Measurements from ENCODE around the gene CCDC90B.

DNA sequence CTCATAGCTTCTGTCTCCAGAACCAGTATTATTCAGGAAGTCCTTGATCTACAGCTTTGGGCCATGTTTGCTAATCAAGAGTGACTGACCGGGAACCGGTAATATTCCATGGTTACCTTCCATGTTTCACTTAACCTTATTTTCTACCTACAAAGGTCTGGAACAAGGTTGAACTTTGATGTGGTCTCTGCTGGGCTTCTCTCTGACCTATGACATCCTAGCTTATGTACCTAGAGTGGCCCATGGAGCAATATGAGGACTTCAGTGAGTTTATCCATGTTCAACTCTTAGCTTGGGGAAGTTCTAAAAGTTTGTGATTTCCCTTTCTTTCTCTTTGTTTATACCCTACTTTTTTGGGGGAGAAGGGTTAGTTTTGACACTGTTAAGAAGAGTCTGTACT is 33.2 kb downstream of the CCDC90B start:
- TF ChIP-seq, protein P1, sequence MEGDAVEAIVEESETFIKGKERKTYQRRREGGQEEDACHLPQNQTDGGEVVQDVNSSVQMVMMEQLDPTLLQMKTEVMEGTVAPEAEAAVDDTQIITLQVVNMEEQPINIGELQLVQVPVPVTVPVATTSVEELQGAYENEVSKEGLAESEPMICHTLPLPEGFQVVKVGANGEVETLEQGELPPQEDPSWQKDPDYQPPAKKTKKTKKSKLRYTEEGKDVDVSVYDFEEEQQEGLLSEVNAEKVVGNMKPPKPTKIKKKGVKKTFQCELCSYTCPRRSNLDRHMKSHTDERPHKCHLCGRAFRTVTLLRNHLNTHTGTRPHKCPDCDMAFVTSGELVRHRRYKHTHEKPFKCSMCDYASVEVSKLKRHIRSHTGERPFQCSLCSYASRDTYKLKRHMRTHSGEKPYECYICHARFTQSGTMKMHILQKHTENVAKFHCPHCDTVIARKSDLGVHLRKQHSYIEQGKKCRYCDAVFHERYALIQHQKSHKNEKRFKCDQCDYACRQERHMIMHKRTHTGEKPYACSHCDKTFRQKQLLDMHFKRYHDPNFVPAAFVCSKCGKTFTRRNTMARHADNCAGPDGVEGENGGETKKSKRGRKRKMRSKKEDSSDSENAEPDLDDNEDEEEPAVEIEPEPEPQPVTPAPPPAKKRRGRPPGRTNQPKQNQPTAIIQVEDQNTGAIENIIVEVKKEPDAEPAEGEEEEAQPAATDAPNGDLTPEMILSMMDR (IDR thresholded peaks at IDR 0.05), result no peak
- TF ChIP-seq POLR2A (IDR thresholded peaks at IDR 0.05), result no peak
